DMS79 (cell line): ENCODE data around the gene THAP7.
"Not testable (repeated sequence)": the region's sequence is repeated elsewhere in the genome, so short reads cannot be mapped to it uniquely, and the experiment has no call there.

ENCODE experiments used
- DNase-seq: peaks from one replicate; lab custom pipeline; 2025; lab: John Stamatoyannopoulos, UW

Gene THAP7

GRCh38 chr22:21001601-21002325 is at the start of gene THAP7:
Gene THAP7 (minus strand): TSS chr22:21002118. CDS start chr22:21001911, 207 bp downstream.
- peak; percentile 83 for DNase-seq

- no peak for DNase-seq
Observed at GRCh38 chr22:21051145-21051830, 49.4 kb upstream of the THAP7 start.

GRCh38 chr22:21048965-21049364 is 47.0 kb upstream of the THAP7 start:
- not testable (repeated sequence) for DNase-seq

GRCh38 chr22:21048448-21048847 is 46.5 kb upstream of the THAP7 start:
- not testable (repeated sequence) for DNase-seq

- no peak for DNase-seq
Observed at GRCh38 chr22:21047730-21048129, 45.8 kb upstream of the THAP7 start.

GRCh38 chr22:21047035-21047661 is 45.2 kb upstream of the THAP7 start:
- no peak for DNase-seq

GRCh38 chr22:21045585-21046294 is 43.8 kb upstream of the THAP7 start, which contains the start of gene LRRC74B:
Gene LRRC74B (plus strand): TSS chr22:21045946. CDS start chr22:21045987, 41 bp downstream.
- peak; percentile 65 for DNase-seq

- no peak for DNase-seq
Observed at GRCh38 chr22:21044931-21045584, 43.1 kb upstream of the THAP7 start.

- no peak for DNase-seq
Observed at GRCh38 chr22:21043860-21044535, 42.1 kb upstream of the THAP7 start.

GRCh38 chr22:21042978-21043859 is 41.3 kb upstream of the THAP7 start:
- DNase-seq = no peak

- DNase-seq = no peak
Observed at GRCh38 chr22:21041937-21042336, 40.0 kb upstream of the THAP7 start.

- not testable (repeated sequence) for DNase-seq
Observed at GRCh38 chr22:21039158-21039557, 37.2 kb upstream of the THAP7 start.

GRCh38 chr22:21038405-21038804 is 36.5 kb upstream of the THAP7 start:
- DNase-seq = no peak

- no peak for DNase-seq
Observed at GRCh38 chr22:21034989-21035388, 33.1 kb upstream of the THAP7 start.

- no peak for DNase-seq
Observed at GRCh38 chr22:21033895-21034294, 32.0 kb upstream of the THAP7 start.

GRCh38 chr22:21032868-21033688 is 31.2 kb upstream of the THAP7 start:
- no peak for DNase-seq

- no peak for DNase-seq
Observed at GRCh38 chr22:21032037-21032867, 30.3 kb upstream of the THAP7 start, which contains the start of gene SLC7A4. Gene SLC7A4 (minus strand): TSS chr22:21032561. CDS start chr22:21031812, 749 bp downstream.

GRCh38 chr22:21031545-21032036 is 29.7 kb upstream of the THAP7 start:
- DNase-seq = no peak
